BLaER1 treated with 17β-estradiol and CSF1 and Interleukin-3, amounts not matched to agents 10 nM and 100 nM (cell line): ENCODE data around the gene DDN.
A peak's percentile ranks its signal among the peaks of the same experiment; 100 is the strongest.

Source experiments
- H3K27ac ChIP-seq, 11 experiments: shearing (Covaris generic); formaldehyde crosslinking; 2 replicates each; pipeline ENCODE4 v1.8.1; 2022
- H3K27me3 ChIP-seq, 11 experiments: shearing (Covaris generic); formaldehyde crosslinking; 2 replicates each; pipeline ENCODE4 v1.8.1; 2022
- H3K36me3 ChIP-seq, 11 experiments: shearing (Covaris generic); formaldehyde crosslinking; 2 replicates each; pipeline ENCODE4 v1.8.1; 2022
- H3K4me1 ChIP-seq, 10 experiments: shearing (Covaris generic); formaldehyde crosslinking; 2 replicates each; pipeline ENCODE4 v1.8.1; 2022
- H3K4me2 ChIP-seq, 11 experiments: shearing (Covaris generic); formaldehyde crosslinking; 2 replicates each; pipeline ENCODE4 v1.8.1; 2022
- H3K4me3 ChIP-seq, 10 experiments: shearing (Covaris generic); formaldehyde crosslinking; 2 replicates each; pipeline ENCODE4 v1.8.1; 2022
- H3K9ac ChIP-seq, 11 experiments: shearing (Covaris generic); formaldehyde crosslinking; 2 replicates each; pipeline ENCODE4 v1.8.1; 2022
- H3K9me3 ChIP-seq, 11 experiments: shearing (Covaris generic); formaldehyde crosslinking; replicated peaks in 1 of 11; 2 replicates each; pipeline ENCODE4 v1.8.1; 2022
- H4K20me1 ChIP-seq, 11 experiments: shearing (Covaris generic); formaldehyde crosslinking; 2 replicates each; pipeline ENCODE4 v1.8.1; 2022
- Cebpa-rat ChIP-seq, 11 experiments: shearing (Covaris generic); IDR thresholded peaks; 2 replicates each; pipeline ENCODE4 v1.8.1; 2022

DDN gene

GRCh38 chr12:48999371-49000131, at the start of gene DDN:
DDN (minus strand) TSS chr12:48999375; CDS start chr12:48999287, 88 bp downstream.
- H3K9me3 ChIP-seq = no peaks in the 10 kb centered on the region
- H3K9ac ChIP-seq = peak within 1 kb of the TSS; percentile 33 to 78 (median 61)
- no peak for TF ChIP-seq Cebpa-rat (IDR thresholded peaks at IDR 0.05)
- peaks cover 62 to 69% (median 66%) of the 10 kb centered on the region in 11 experiments for H3K27me3 ChIP-seq
- H3K27ac ChIP-seq = peak within 1 kb of the TSS in 8 of 11 experiments; percentile 22 to 60 (median 44); a peak in 12 of 22 replicates
- H3K4me3 ChIP-seq = peak within 1 kb of the TSS; percentile 48 to 71 (median 60)
- peaks cover 46 to 61% (median 55%) of the 10 kb centered on the region in 10 experiments for H3K4me1 ChIP-seq
- peak within 1 kb of the TSS; percentile 95 to 100 (median 97) for H3K4me2 ChIP-seq
- H4K20me1 ChIP-seq = peaks cover 0 to 59% (median 13%) of the 10 kb centered on the region in 11 experiments; a peak in 13 of 22 replicates
- H3K36me3 ChIP-seq = peaks cover 29 to 44% (median 35%) of the 10 kb centered on the region in 11 experiments

DNA sequence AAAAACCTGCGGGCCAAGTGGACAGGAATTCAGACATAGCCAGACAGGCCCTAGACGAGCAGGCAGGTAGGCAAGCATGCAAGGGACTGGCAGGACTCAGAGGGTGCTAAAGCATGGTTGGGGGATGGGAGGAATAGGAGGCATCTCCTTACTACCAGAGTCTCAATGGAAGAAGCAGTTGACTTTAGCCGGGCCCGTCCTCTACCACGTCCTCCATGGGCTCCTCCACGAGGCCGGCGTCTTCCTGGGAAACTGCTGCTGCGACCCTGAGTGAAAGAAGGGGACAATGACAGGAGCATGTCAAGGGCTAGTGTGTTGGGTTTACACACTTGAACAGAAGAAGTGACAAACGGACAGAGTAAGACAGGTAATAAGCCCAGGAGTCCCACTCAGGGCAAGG, 49.8 kb upstream of the DDN start:
- H3K9me3 ChIP-seq = no peaks in the 10 kb centered on the region
- TF ChIP-seq Cebpa-rat (IDR thresholded peaks at IDR 0.05) = no peak
- H3K4me1 ChIP-seq = no peaks in the 10 kb centered on the region
- no peak overlapping the region for H3K27ac ChIP-seq
- no peaks in the 10 kb centered on the region for H3K27me3 ChIP-seq
- no peak overlapping the region for H3K4me2 ChIP-seq
- H3K36me3 ChIP-seq = peaks cover 100% of the 10 kb centered on the region in 11 experiments
- no peak overlapping the region for H3K9ac ChIP-seq
- no peak overlapping the region for H3K4me3 ChIP-seq
- peaks cover 73 to 100% (median 98%) of the 10 kb centered on the region in 11 experiments for H4K20me1 ChIP-seq

DNA sequence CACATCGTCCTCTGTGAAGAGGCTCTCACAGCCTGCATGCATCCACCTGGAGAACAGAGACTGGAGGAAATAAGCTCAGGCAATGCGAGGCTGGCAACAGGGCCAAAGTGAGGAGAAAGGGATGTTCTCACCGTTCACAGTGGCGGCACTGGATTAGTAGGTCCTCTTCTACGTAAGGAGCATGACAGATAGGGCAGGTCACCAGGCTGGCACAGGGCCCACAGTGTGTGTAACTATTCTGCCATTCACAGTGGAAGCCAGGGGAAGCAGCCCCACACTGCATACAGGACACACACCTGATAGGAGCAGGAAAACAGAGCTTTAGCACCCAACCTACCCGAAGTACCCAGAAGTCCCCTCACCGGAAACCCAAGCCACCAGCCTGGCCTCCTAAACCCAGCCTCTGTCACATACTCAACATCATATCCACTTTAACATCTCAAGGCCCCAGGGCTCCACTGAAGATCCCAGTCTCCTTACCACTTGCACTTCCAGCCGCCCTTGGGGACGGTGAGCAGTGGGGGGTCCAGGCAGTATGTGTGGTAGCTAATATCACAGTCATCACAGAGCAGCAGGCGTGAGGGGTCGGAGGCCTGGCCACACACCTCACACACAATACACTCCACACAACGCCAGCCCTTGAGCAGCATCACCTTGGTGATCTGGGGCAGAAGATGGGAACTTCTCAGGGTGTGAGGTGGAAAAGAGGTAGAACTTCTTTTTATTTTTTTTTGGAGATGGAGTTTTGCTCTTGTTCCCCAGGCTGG, 47.1 kb upstream of the DDN start:
- H3K36me3 ChIP-seq = peaks cover 100% of the 10 kb centered on the region in 11 experiments
- H4K20me1 ChIP-seq = peaks cover 65 to 100% (median 98%) of the 10 kb centered on the region in 11 experiments

GRCh38 chr12:49044660-49045059, 45.5 kb upstream of the DDN start:
- no peak overlapping the region for H3K27ac ChIP-seq
- H3K4me2 ChIP-seq = no peak overlapping the region
- H3K9ac ChIP-seq = no peak overlapping the region
- H3K27me3 ChIP-seq = no peaks in the 10 kb centered on the region
- H4K20me1 ChIP-seq = peaks cover 51 to 100% (median 95%) of the 10 kb centered on the region in 11 experiments
- no peak for TF ChIP-seq Cebpa-rat (IDR thresholded peaks at IDR 0.05)
- H3K4me3 ChIP-seq = no peak overlapping the region
- no peaks in the 10 kb centered on the region for H3K9me3 ChIP-seq
- no peaks in the 10 kb centered on the region for H3K4me1 ChIP-seq
- H3K36me3 ChIP-seq = peaks cover 100% of the 10 kb centered on the region in 11 experiments

More for the DNA sequence above, 47.1 kb upstream of the DDN start:
- no peak overlapping the region for H3K9ac ChIP-seq
- no peak overlapping the region for H3K4me3 ChIP-seq
- no peak overlapping the region for H3K4me2 ChIP-seq
- no peaks in the 10 kb centered on the region for H3K4me1 ChIP-seq
- no peaks in the 10 kb centered on the region for H3K27me3 ChIP-seq
- no peak for TF ChIP-seq Cebpa-rat (IDR thresholded peaks at IDR 0.05)
- H3K9me3 ChIP-seq = no peaks in the 10 kb centered on the region
- H3K27ac ChIP-seq = no peak overlapping the region

DNA sequence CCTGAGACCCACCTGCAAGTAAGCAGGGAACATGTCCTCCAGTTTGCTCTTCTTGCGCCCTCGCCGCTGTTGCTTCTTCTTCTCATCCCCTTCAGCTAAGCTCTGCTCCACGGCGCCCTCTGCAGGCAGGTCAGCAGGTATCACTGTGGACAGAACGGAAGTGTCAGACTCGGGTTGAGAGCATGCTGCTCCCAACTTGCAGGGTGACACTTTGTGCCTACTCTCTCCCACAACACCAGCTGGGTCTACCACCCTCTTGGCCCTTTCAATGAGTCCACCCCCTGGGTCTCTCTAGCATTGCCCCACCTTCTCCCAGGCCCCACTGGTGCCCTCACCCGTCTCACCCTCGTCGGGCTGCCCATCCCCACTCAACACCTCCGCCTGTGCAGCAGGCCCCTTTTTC, 44.7 kb upstream of the DDN start:
- Histone ChIP-seq H3K36me3 (peaks cover 100% of the 10 kb centered on the region in 11 experiments), H3K27ac (no peak overlapping the region)
- no peak for TF ChIP-seq Cebpa-rat (IDR thresholded peaks at IDR 0.05)

DNA sequence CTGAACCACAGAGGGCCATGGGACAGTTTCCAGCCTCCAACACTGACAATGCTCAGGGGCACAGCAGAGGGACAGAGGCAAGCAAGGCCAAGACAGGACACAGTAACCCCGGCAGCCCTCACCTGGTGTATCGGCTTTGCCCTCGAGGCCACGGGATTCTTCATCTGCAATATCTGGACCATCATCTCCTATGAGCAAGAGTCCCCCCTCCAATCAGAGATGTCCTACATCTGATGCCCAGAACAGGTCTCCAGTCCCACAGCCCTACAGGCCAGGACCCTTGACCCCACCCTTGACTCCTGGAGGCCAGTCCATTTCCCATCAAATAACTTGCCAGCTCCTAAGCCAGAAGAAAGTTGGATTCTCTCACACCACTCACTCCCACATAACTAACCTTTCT, 44.1 kb upstream of the DDN start:
- H3K4me3 ChIP-seq = no peak overlapping the region
- TF ChIP-seq Cebpa-rat (IDR thresholded peaks at IDR 0.05) = no peak
- no peak overlapping the region for H3K4me2 ChIP-seq
- peaks cover 41 to 100% (median 95%) of the 10 kb centered on the region in 11 experiments for H4K20me1 ChIP-seq
- no peaks in the 10 kb centered on the region for H3K4me1 ChIP-seq
- no peak overlapping the region for H3K27ac ChIP-seq
- peaks cover 100% of the 10 kb centered on the region in 11 experiments for H3K36me3 ChIP-seq
- H3K9ac ChIP-seq = no peak overlapping the region
- no peaks in the 10 kb centered on the region for H3K9me3 ChIP-seq
- no peaks in the 10 kb centered on the region for H3K27me3 ChIP-seq

More for the DNA sequence above, 44.7 kb upstream of the DDN start:
- Histone ChIP-seq H3K9me3 (no peaks in the 10 kb centered on the region), H4K20me1 (peaks cover 43 to 100% (median 95%) of the 10 kb centered on the region in 11 experiments), H3K4me1 (no peaks in the 10 kb centered on the region), H3K27me3 (no peaks in the 10 kb centered on the region), H3K4me3 (no peak overlapping the region), H3K9ac (no peak overlapping the region), H3K4me2 (no peak overlapping the region)

DNA sequence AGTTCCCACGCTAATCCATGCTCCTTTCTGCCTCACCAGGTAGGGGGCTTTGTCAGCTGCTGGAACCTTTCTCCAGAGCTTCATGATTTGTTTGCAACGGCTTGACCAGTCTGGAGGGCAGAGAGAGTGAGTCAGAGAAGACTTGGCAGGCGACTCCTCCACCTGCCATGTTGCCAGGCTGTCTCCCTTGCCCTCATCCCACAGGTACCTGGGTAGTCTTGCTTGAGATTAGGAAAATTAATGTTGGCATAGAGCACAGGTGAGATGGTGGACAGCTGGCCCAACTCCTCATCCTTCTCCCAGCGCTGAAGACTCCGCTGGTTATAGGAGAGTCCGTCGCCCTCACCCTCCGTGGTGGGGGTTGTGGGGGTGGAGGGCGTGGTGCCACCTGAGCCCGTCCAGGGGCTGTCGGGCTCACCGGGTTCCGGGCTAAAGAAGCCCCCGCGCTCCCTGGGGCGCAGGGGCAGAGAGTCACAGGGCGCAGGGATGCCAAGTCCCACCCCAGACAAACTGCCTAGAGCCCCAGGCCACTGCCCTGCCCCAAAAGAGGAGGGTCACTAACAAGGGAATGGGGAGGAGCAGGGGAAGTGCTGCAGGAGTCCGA, 42.8 kb upstream of the DDN start:
- no peak for TF ChIP-seq Cebpa-rat (IDR thresholded peaks at IDR 0.05)
- H3K27me3 ChIP-seq = no peaks in the 10 kb centered on the region
- no peak overlapping the region for H3K4me3 ChIP-seq
- H3K36me3 ChIP-seq = peaks cover 100% of the 10 kb centered on the region in 11 experiments
- no peaks in the 10 kb centered on the region for H3K4me1 ChIP-seq
- H4K20me1 ChIP-seq = peaks cover 44 to 100% (median 95%) of the 10 kb centered on the region in 11 experiments
- no peak overlapping the region for H3K4me2 ChIP-seq
- no peak overlapping the region for H3K9ac ChIP-seq
- no peak overlapping the region for H3K27ac ChIP-seq
- H3K9me3 ChIP-seq = no peaks in the 10 kb centered on the region

- Histone ChIP-seq H3K4me2 (no peak overlapping the region), H3K27me3 (no peaks in the 10 kb centered on the region), H3K9ac (no peak overlapping the region), H3K4me3 (no peak overlapping the region), H4K20me1 (peaks cover 51 to 100% (median 95%) of the 10 kb centered on the region in 11 experiments), H3K9me3 (no peaks in the 10 kb centered on the region), H3K27ac (no peak overlapping the region), H3K36me3 (peaks cover 100% of the 10 kb centered on the region in 11 experiments), H3K4me1 (no peaks in the 10 kb centered on the region)
- TF ChIP-seq Cebpa-rat (IDR thresholded peaks at IDR 0.05) = no peak
Measured at GRCh38 chr12:49041036-49041880, 42.1 kb upstream of the DDN start.
